NCI-H2107 treated with DMSO at 0.1 percent for 48 hours (cell line): Measurements from ENCODE around the gene ATOH7.
"Not testable (repeated sequence)": the region's sequence is repeated elsewhere in the genome, so short reads cannot be mapped to it uniquely, and the experiment has no call there.

Experiments
- DNase-seq: peaks from one replicate; lab custom pipeline; 2025; ENCODE audit not compliant: unreplicated experiment; lab: John Stamatoyannopoulos, UW

Gene ATOH7

DNA sequence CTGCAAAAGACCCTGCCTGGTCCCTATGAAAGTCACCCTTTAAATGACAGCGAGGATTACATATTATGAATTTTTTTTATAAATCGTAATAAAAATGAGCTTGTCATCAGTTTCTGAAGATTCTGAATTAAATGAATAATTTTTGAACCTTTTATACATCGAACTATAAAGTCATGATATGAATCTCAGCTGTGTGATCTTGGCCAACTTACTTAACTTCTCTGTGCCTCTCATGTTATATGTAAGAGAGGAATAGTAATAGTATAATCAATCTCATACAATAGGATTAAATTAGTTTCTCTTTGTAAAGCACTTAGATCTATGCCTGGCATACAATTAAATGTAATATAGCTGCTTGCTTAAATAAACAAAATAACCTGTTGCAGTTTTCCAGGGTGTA is 5.3 kb upstream of the ATOH7 start:
- DNase-seq, result no peak

DNA sequence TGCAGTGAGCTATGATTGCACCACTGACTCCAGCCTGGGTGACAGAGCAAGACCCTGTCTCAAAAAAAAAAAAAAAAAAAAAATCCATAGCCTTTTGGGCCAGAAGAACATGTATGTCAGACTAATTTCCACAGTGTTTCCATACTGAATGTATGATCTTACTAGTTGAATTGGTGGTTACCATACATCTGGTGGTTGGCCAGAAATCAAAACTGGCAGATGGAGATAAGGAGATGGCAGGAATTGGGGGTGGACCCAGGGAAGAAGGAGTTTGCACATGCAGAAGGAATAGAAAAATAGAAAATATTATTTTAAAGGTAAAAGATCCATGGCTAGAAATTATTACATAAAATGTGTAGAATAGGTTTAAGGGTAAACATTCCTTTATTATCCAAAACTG is 3.7 kb upstream of the ATOH7 start:
- no peak for DNase-seq

DNA sequence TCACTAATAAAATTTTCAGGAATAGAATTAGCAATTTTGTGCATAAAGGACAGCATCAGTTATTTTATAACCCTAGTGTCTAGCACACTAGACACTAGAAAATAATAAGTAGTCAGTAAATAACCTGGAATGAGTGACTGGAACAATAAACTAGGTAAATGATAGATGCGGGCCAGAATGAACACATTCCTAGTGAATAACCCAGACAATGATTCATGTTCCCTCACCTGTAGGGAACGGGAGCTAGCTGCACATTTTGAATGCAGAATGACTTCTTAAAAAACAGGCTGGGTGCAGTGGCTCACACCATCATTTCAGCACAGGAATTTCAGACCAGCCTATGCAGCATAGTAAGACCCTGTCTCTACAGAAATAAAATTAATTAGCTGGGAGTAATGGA is 3.2 kb upstream of the ATOH7 start:
- DNase-seq, result no peak

DNA sequence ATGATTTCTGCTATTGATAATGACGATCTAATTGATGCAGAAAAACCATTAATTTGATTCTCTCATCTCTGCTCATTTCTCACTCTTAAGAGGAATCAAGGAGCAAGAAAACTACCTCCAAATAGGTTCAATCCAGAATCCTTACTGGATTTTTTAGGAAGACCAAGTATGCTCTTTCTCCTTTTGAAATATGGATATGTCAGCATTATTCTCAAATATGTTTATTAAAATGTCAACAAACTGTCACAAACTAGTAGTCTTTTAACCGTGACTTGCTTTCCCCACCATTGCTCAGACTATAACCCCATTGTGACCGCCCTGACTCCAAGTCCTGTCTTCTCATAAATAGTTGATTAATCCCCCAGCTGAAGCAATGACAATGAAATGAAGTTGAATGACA is 1.1 kb upstream of the ATOH7 start:
- no peak for DNase-seq

DNA sequence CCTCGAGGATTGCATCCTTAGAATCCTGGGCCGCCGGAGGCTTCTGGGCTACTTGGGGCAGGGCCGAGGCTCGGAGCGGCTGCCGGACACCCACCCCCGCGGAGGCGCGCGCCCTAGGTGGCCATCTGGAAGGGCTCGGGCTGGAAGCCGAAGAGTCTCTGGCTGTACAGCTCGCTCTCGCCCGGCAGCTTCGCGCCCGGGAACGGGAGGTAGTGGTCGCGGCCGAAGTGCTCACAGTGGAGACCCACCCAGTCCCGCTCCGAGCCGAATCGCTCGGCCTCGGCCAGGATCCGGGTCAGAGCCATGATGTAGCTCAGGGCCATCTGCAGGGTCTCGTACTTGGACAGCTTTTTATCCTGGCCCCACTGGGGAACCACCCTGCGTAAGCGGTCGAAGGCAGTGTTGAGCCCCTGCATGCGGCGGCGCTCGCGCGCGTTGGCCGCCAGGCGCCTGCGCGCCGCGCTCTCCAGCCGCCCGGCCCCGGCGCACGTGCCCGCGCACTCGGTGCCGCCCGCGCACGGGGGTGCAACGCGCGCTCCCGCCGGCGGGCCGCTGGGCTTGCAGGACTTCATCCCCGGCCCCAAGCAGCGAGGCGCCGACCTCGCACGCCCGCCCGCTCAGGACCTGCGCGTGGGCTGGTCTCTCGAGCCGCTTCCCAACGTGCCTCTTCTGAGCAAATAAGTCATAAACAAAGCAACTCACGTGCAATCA is 652 bp downstream of the ATOH7 start:
- peak; percentile 6 for DNase-seq

DNA sequence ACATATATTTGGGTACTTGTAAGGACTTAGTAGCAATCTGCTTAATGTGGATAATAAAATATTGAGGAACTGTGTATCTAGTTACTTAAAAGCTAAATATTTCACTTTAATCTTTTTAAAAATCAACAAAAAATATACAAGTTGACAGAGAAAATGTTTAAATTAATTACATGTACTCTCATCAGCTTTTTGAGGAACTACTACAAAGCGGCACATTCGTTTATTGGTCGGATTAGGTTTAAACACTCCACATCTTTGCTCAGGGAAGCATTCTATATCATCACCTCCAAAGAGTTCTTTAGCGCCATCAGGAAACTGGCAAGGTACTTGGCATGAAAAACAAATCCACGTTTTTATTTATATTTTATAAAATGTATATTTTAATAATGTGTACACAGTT is 1.6 kb downstream of the ATOH7 start:
- no peak for DNase-seq

DNA sequence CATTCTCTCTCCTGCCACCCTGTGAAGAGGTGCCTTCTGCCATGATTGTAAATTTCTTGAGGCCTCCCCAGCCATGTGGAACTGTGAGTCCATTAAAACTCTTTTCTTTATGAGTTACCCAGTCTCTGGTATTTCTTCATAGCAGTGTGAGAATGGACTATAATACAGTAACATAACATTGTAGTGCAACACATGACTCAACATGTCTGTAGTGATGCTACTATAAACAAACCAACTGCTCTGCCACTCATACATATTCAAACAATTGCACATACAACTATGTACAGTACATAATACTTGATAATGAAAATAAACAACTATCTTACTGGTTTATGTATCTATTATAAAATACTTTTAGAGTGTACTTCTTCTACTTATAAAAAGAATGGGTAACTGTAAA is 7.1 kb downstream of the ATOH7 start:
- no peak for DNase-seq

DNA sequence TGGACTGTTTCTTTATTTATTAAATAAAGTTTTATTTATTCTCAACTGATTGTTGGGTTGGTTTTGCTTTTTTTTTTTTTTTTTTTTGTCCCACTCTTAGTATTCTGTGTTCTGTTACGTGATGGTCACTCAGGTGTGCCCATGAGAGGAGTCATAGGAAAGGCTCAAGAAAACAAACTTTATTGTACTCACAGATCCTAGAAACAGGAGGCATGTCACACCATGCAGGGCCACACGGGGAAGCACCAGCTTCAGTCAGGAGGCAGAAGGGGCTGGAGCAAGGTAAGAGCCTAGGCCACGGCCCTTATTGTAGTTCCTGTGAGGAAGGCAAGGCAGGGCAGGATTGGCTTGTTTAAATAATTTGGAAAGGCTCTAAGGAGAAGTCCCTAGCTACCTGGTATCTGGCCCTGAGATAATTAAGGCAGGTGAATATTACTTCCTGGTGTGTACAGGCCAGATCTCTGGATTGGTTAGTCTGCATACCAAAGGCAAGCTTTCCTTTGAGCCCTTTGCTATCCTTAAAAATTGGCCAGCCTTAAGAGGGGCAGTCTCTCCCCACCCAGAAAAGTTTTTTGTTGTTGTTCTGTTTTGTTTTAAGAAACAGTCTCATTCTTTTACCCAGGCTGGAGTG is 8.3 kb downstream of the ATOH7 start:
- DNase-seq, result no peak

DNA sequence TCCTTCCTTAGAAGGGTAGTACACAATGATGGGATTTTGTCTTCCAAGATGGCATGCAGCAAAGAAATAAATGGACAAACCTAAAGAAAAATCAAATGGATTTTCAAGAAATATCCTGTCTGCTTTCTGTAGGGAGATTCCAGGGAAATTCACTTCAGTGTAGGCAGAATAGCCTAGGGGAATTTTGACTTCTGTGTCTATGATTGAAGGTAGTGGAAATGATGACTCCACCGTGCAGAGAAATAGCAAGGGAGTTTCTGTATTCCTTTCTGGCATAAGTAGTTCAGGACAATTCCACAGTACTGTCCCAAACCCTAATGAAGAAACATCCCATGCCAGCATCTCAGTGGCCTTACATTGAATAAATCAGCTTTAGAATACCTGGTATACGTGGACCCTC is 9.5 kb downstream of the ATOH7 start:
- no peak for DNase-seq

DNA sequence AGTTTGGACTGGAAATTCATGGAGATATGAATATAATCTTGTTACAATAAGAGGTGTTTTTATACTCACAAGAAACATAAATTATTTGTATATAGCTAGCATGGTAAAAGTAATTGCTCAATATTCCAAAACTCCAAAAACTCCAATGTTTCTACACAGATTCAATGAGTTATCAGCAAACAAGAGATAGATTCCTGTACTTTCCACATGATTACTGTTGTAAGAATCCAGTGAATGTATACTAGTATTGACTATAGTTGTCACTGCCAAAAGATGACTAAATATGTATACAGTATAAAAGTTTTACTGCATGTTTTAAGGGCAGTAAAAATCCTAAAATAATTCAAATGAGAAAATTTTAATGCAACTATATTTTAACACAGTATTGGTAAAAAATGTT is 10.7 kb downstream of the ATOH7 start:
- DNase-seq, result no peak

DNA sequence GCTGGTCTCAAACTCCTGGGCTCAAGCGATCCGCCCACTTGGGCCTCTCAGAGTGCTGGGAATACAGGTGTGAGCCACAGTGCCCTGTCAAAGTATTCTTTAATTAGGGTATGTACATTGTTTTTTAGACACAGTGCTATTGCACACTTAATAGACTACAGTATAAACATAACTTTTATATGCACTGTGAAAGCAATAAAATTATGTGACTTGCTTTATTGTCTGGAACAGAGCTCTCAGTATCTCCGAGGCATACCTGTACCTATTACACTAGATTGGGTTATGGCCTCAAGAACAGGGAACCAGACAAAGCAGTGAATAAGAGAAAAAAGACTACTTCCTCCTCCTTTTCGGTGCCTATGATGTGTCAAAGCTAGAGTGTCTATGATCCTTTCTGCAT is 13.1 kb downstream of the ATOH7 start:
- DNase-seq, result no peak

DNA sequence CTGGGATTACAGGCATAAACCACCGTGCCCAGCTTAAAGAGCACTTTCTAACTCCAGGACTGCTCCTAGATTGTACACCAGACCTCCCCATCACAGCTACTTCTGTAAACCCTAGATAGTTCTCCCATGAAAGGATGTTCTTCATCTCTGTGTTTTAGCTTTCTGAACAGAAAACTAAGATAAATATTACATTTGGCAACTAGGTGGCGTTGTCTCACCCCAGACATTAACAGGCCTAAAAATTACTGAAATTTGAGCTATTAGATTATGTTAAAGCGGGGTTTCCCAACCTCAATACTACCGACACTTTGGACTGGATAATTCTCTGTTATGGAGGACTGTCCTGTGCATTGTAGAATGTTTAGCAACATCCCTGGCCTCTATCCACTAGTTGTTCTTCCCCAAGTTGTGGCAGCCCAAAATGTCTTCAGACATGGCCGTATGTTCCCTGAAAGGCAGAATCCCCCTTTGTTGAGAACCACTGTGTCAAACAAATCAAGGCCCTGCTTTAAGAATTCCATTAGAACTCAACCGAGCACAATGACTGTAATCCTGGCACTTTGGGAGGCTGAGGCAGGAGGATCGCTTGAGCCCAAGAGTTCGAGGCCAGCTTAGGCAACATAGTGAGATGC is 19.1 kb downstream of the ATOH7 start:
- peak; percentile 2 for DNase-seq

DNA sequence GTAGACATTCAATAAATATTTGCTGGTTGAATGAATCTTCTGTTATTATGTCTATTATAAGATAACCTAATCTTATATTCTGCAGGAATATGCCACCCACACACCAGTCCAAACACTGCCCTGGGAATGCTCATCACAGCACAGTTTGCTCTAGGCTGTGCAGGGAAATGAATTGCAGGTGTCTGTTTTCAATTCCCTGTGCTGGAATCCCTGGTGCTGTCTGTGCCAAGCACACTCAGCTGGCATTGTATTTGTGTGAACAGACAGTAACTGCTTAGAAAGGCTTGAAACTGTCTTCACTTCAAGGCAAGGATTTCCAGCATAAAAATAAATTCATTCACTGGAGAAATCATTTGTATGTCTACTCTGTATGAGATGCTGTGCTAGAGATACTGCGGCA is 20.2 kb downstream of the ATOH7 start:
- DNase-seq, result no peak

DNA sequence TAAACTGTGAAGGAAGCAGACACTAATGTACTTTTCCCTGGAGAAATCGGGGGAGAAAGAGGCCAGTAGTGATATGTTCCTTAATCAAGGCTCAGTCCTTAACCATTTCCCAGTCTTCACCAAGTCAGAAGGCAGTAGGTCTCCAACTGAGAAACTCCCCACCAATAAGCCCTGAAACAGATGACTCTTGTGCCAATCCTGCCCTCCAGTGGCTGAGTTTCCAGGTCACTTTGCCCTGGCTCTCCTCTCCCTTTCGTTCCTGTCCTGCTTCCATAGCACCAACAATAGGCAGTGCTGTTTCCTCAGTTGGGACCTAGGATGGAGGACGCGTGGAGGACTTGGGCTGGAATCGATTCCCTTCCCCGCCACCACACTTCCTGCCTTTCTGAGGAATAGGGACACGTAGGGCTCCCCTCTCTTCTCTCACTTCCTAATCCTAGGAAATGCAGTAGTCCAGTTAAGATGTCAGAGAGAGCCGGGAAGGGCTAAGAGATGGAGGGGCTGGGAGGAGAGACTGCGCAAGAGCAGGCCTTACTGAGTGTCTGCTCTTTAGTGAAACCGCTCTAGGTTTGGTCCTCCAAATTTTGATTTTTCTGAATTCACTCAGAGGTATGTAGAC is 23.4 kb downstream of the ATOH7 start:
- peak; percentile 33 for DNase-seq

DNA sequence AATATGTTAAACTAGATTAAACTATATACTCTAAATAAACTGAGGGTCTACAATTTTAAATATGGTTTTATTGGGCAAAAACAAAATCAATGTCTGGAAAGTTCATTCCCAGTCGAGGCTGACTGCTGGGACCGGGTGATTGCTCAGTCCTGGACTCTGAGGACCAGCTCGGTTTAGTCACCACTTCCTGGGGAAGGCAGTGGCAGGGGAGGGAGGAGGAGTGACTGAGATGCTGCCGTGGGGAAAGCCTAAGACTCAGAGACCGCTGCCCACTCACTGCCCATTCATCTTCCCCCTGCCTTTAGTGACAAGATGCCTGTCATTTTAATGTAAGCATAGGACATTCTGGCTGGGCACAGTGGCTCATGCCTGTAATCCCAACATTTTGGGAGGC is 29.0 kb downstream of the ATOH7 start:
- DNase-seq, result no peak

DNA sequence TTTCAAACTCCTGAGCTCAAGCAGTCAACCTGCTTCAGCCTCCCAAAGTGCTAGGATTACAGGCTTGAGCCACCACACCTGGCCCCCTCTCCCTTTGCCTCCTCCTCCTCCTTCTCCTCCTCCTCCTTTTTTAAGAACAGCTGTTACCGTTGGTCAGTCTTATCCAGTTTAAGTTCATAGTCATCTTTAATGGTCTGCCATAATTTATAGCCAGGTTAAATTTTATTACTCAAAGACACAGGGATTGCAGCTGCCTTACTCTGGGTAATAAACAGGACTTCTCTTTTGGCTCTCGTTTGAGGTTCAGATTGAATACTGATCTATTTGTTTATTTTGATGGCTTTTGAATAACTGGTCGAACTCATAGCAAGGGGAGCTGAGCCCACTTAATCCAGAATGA is 35.2 kb downstream of the ATOH7 start:
- no peak for DNase-seq

DNA sequence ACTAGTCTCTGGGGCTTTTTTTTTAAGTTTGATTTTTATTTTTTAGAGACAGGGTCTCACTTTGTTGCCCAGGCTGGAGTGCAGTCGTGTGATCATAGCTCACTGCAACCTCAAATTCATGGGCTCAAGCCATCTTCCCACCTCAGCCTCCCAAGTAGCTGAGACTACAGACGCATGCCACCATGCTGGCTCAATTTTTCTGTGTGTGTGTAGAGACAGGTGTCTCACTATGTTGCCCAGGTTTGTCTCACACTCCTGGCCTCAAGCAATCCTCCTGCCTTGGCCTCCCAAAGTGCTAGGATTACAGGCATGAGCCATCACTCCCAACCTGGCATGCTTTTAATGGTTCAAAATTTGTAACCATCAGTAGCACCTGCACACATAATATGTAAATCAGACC is 36.1 kb downstream of the ATOH7 start:
- DNase-seq, result not testable (repeated sequence)

DNA sequence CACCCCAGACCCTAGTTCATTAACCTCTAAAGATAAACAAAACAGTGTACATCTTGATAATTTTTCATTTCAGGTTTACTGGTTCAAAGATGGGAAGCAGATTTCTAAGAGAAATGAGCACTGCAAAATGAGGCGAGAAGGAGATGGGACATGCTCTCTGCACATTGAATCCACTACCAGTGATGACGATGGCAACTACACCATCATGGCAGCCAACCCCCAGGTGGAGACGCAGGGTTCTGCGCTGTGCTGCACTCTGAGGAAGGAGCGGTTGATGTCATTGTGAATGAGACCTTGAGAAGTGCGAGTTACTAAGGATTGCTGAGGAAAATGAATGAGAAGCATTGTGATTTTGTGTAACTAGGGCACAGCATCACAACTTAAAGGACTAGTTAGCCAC is 37.6 kb downstream of the ATOH7 start:
- no peak for DNase-seq

DNA sequence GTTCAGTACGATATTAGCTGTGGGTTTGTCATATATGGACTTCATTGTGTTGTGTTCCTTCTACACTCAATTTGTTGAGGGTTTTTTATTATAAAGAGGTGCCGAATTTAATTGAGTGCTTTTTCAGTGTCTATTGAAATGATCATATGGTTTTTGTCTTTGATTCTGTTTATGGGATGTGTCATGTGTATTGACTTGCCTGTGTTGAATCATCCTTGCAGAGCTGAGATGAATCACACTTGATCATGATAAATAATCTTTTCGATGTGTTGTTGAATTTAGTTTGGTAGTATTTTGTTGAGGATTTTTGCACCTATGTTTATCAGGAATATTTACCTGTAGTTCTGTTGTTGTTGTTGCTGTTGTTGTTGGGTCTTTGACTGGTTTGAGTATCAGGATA is 39.8 kb downstream of the ATOH7 start:
- DNase-seq, result no peak

DNA sequence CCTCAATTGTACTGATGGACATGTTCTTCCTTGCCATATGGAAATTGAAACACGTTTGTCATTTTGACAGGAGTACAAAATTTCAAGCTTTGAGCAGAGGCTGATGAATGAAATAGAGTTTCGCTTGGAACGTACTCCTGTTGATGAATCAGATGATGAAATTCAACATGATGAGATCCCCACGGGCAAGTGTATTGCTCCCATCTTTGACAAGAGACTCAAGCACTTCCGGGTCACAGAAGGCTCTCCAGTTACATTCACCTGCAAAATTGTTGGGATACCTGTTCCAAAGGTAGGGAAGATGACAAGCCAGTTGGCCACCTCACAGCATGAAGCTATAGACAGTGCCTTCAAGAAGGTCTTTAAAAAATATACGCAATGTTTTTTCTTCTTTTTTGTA is 43.1 kb downstream of the ATOH7 start:
- DNase-seq, result no peak

DNA sequence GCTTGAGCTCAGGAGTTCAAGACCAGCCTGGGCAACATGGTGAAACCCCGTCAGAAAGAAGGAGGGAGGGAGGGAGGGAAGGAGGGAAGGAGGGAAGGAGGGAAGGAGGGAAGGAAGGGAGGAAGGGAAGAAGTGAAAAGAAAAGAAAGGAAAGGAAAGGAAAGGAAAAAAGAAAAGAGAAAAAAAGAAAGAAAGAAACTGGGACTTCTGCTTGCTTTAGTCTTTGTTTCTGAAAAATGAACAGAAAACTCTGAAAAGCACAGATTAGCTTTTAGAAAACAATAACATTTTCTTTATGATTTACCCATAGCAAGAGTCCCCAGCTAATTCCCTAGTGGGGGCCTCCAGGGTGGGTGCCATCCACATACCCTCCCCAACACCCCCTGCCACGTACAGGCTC is 46.8 kb downstream of the ATOH7 start:
- no peak for DNase-seq

DNA sequence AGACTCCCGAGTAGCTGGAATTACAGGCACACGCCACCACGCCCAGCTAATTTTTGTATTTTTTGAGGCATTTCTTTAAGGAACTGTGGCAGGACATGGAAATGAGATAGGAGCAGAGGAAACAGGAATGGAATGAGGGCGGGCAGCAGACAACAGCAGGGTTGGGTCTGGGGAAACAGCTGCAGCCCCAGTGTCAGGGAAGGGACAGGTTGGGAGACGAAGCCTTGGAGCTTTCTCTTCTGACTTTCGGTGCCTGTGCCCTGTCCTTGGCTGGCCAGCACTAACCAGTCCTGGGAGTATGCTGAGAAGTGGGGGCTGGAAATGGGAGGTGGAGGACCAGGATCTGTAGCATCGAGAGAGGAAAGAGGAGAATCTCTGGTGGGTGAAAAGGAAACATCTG is 47.4 kb downstream of the ATOH7 start:
- DNase-seq, result no peak
